ENCODE results near the gene IFT122. TPM values are rescaled to one million over a fixed set of nuclear protein-coding genes. Genes with fewer than 3 reads are reported as not detected.
A peak's percentile ranks its signal among the peaks of the same experiment; 100 is the strongest.
"Not testable (repeated sequence)": the region's sequence is repeated elsewhere in the genome, so short reads cannot be mapped to it uniquely, and the experiment has no call there.

Gene IFT122
- 22.0 and 26.7 TPM in 2 replicates for total RNA-seq

GRCh38 chr3:129439817-129440617 is at the start of gene IFT122, which contains the start of gene MBD4:
Gene IFT122 (plus strand): TSS chr3:129440224. CDS start chr3:129440331, 107 bp downstream.
Gene MBD4 (minus strand): TSS chr3:129439948. CDS start chr3:129439833, 115 bp downstream.
- DNase-seq (ENCODE audit: low read depth, low spot score) = peak; percentile 98

DNA sequence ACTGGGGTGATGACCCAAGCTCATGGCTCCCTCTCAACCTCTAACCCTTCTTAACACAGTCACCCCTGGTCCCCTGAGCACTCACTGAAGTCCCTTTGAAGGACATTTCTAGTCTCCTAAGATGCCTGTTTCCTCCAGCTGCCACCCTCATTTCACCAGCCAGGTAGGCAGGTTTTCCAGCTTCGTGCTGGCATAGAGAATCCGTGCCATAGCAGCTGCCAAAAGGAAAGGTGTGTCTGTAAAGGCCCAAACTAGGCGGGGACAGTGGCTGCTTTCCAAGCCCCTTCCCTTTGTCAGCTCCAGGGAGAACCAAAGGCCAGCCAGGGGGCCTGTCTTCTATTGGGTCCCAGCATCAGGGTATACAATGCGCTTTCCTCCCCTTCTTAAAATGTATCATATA is 48.4 kb upstream of the IFT122 start:
- DNase-seq (ENCODE audit: low read depth, low spot score) = not testable (repeated sequence)

GRCh38 chr3:129392106-129392887 is 47.7 kb upstream of the IFT122 start:
- DNase-seq (ENCODE audit: low read depth, low spot score) = not testable (repeated sequence)

DNA sequence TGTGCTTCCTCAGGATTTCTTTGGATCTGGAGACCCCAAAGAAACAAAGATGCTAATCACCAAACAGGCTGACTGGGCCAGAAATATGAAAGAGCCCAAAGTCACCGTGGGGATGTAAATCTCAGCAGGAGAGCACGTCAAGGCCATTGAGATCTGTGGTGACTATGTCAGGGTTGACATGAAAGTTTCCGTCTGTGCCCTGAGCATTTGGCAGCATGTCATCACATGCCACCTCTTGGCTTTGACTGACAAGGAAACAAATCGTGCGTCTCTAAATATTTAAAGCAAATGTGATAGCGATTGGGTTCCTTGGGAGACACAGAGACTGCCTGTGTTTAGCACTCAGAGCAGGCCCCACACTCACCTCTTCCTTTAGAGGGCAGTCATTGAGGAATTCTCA is 46.8 kb upstream of the IFT122 start:
- DNase-seq (ENCODE audit: low read depth, low spot score) = no peak

GRCh38 chr3:129393760-129394564 is 46.1 kb upstream of the IFT122 start:
- not testable (repeated sequence) for DNase-seq (ENCODE audit: low read depth, low spot score)

DNA sequence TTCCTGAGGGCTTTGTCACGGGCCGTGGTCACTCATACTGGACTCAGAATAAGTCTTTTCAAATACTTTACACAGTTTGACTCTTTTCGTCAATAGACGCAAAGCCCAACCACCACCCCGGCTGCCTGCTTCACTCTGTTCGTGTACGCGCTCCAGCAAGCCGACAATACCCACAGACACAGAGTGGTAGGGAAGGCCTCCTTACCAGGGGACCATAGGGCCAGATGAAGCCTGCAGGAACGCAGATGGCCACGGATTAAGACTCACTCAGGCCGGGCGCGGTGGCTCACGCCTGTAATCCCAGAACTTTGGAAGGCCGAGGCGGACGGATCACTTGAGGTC is 41.2 kb upstream of the IFT122 start:
- no peak for DNase-seq (ENCODE audit: low read depth, low spot score)

GRCh38 chr3:129399145-129399894 is 40.7 kb upstream of the IFT122 start:
- DNase-seq (ENCODE audit: low read depth, low spot score) = peak; percentile 88

DNA sequence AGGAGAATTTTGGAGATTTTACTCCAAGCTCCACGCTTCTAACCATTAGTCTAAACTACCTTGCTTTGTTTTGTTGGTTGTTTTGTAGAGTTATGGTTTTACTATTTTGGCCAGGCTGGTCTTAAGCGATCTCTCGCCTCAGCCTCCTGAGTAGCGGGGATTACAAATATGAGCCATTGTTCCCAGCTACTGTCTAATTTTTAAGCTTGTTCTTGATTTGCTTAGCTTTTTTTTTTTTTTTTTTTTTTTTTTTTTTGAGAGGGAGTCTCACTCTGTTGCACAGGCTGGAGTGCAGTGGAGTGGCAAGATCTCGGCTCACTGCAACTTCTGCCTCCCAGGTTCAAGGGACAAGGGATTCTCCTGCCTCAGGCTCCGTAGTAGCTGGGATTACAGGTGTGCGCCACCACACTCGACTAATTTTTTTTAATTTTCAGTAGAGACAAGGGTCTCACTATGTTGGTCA is 40.1 kb upstream of the IFT122 start:
- DNase-seq (ENCODE audit: low read depth, low spot score) = no peak

- no peak for DNase-seq (ENCODE audit: low read depth, low spot score)
Measured at GRCh38 chr3:129402210-129402609, 37.8 kb upstream of the IFT122 start.

- DNase-seq (ENCODE audit: low read depth, low spot score) = no peak
Measured at GRCh38 chr3:129402616-129403015, 37.4 kb upstream of the IFT122 start.

- DNase-seq (ENCODE audit: low read depth, low spot score) = no peak
Measured at GRCh38 chr3:129403450-129403849, 36.6 kb upstream of the IFT122 start.

- DNase-seq (ENCODE audit: low read depth, low spot score) = no peak
Measured at GRCh38 chr3:129404130-129404529, 35.9 kb upstream of the IFT122 start.

GRCh38 chr3:129404610-129405009 is 35.4 kb upstream of the IFT122 start:
- no peak for DNase-seq (ENCODE audit: low read depth, low spot score)

DNA sequence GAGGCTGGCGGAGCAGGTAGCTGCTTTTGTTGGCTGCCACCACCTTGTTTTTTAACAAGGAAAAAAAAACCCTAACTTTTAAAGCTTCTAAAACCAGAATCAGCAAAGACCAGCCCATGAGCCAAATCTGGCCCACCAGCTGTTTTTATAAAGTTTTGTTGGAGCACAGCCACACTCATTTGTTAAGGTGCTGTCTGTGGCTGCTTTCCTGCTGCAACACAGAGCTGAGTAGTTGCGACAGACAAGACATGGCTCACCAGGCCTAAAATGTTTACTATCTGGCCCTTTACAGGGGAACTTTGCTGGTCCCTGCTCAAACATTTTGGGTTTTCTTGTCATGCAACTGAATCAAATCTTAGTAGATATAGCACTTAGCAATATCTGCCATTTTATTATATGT is 30.5 kb upstream of the IFT122 start:
- DNase-seq (ENCODE audit: low read depth, low spot score) = no peak

GRCh38 chr3:129410971-129411370 is 29.1 kb upstream of the IFT122 start:
- DNase-seq (ENCODE audit: low read depth, low spot score) = no peak

DNA sequence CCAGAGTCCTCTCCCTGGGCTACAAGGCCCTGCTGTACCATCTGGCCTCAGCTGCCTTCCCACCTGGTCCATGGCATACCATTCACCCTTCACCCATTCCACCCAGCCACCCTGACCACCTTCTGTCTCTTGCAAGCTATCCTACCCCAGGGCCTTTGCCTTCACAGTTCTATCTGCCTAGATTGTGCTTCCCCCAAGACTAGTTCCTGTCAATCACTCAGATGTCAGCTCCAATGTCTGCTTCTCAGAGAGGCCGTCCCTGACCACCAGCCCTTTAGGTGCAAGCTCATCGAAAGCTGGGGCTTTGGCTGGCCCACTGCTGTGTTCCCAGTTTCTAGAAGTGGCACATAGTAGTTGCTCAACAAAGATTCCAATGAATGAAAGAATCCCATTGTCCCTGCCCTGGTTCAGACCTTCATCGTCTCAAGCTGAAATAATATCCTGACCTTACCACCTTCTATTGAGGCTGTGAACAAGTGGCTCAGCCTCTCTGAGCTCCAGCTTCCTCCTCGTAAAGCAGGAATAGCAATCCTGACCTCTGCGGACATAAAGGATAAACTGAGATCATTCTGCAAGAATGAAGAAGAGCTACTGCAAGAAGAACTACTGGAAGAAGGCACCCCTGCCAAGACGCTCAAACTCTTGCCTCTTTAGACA is 27.4 kb upstream of the IFT122 start:
- DNase-seq (ENCODE audit: low read depth, low spot score) = no peak

DNA sequence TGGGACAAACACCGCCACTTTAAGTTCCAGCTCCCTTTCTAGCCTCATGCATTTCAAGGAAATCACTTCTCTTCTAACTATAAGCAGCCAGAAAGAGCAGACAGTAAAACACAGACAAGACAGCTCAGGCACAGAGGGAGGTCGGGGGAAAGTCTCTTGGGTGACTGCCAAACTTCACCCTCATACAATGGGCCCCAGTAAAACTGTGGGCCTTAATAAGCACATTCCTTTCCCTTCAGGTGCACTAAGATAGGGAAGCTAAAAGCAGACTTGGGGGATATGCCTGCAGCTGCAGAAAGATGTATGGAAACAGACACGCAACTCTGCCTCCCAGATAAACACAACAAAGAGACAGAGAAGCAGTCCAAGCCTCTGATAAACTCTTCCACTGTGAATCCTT is 26.8 kb upstream of the IFT122 start:
- DNase-seq (ENCODE audit: low read depth, low spot score) = not testable (repeated sequence)

GRCh38 chr3:129413687-129414506 is 26.1 kb upstream of the IFT122 start:
- DNase-seq (ENCODE audit: low read depth, low spot score) = no peak

- no peak for DNase-seq (ENCODE audit: low read depth, low spot score)
Measured at GRCh38 chr3:129415378-129415777, 24.6 kb upstream of the IFT122 start.

Data from pulmonary artery endothelial cell (primary cell).